ENCODE results near the gene PSME2. TPM values are rescaled to one million over a fixed set of nuclear protein-coding genes. Genes with fewer than 3 reads are reported as not detected.

PSME2 gene
- total and polyA plus RNA-seq, 5 experiments from 2014 or later = 129 to 471 (median 402) TPM

DNA sequence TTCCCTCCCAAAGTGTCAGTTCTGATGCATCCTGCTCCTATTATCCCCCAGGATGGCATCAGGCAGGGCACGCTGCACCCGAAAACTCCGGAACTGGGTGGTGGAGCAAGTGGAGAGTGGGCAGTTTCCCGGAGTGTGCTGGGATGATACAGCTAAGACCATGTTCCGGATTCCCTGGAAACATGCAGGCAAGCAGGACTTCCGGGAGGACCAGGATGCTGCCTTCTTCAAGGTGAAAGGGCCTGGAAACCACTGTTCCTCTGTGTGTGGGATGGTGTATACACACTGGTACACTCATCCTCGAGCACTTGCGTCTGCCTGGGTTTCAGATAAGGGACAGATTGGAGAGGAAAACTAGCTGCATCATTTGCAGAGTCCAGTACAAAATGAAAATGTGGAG lies 15.7 kb upstream of the PSME2 start:
- H3K27ac Mint-ChIP-seq = peak overlapping the region; percentile 92 to 100 (median 99)
- peaks cover 0 to 78% (median 23%) of the 10 kb centered on the region in 3 donors for H3K36me3 Mint-ChIP-seq

DNA sequence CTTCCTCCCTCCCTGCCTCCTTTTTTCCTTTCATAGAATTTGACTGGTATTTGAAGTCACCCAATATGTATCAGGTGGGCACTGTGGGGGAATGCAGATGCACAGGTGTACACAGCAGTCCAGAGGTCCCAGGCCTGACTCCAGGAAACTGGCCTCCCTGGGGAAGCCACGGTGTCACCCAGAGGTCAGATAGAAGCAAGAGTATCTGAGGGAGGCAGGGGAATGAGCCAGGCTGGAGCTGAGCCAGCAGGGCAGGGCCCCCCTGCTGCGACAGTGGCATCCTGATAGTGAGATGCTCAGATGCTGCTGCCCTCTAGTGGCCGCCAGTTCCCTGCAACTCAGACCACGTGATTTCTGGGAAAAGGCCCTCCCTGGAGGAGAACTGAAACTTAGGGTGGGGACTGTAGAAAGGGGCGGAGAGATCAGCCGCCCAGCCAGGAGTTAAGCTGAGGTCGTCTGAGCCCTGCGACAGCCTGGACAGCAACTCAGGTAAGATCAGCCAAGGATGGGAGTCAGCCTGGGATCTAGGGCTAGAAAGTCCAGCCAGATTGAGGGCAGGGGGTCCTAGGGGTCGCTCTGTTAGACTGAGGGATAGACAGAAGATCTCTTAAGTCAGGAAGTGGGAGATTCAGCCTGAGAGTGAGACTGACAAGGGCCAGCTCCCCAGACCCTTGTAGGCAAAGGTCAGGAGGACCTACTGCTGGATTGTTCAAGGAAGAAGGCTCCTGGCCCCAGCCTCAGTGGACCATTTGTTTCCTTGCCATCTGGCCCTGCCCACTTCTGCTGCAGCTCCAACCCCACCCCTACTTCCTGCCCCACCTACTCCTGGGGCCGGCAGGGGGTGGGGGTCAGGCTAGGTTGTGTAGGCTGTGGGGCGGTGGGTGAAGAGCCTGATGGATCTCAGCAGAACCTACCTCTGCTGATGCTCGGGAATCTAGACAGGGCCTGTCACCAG lies 14.7 kb upstream of the PSME2 start, which contains the start of gene IRF9:
Gene IRF9, plus strand, starts transcription at position 416 of the 955 bp plus-strand sequence. CDS start 880 bp downstream, outside the sequence.
- Mint-ChIP-seq H3K4me3 (peak within 1 kb of the TSS; percentile 95 to 100 (median 98)), H3K27ac (peak within 1 kb of the TSS; percentile 92 to 100 (median 99)), H3K27me3 (peaks cover 0 to 2% (median 0%) of the 10 kb centered on the region in 5 donors), H3K4me1 (peaks cover 27 to 64% (median 55%) of the 10 kb centered on the region in 4 donors), H3K36me3 (peaks cover 4 to 76% (median 27%) of the 10 kb centered on the region in 3 donors), H3K9me3 (no peaks in the 10 kb centered on the region)
- POLR2A ChIA-PET = interaction anchor here (0.6 to 4.4 kb wide), 26 partner anchors 10 to 1066 kb away, joined by 3 to 55 read pairs (median 6); partner anchors contain the start of genes C14orf119, CHMP4A, DCAF11 and EMC9
- peak; percentile 94 to 99 (median 97) for DNase-seq
- peak; percentile 89 to 90 for ATAC-seq

More for the DNA sequence above, 15.7 kb upstream of the PSME2 start:
- H3K9me3 Mint-ChIP-seq = no peaks in the 10 kb centered on the region
- peaks cover 0 to 2% (median 0%) of the 10 kb centered on the region in 5 donors for H3K27me3 Mint-ChIP-seq
- POLR2A ChIA-PET = interaction anchor here (0.7 to 4.4 kb wide), 19 partner anchors 9 to 1067 kb away, joined by 3 to 55 read pairs (median 8); partner anchors contain the start of genes C14orf119, CHMP4A, CPNE6 and DCAF11
- peaks cover 24 to 67% (median 56%) of the 10 kb centered on the region in 4 donors for H3K4me1 Mint-ChIP-seq
- H3K4me3 Mint-ChIP-seq = peak overlapping the region; percentile 95 to 100 (median 98)
- ATAC-seq (no peak), DNase-seq (no peak)

DNA sequence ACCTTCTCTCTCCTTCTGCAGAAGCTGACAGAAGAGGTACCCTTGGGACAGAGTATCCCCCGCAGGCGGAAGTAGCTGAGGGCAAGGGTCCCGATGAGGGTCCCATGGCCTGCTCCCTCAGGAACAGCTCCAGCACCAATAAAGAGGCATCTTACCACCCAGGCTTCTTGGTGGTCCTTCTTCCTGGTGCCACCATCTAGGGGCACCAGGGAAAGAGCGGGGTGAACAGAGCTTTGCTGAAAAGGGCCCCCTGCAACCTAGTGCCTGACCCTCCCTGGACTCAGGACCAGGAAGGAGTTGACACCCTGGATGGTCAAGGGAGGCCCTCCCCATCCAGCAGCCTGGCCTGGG lies 14.1 kb upstream of the PSME2 start:
- H3K27ac Mint-ChIP-seq = peak overlapping the region; percentile 92 to 100 (median 99)
- H3K9me3 Mint-ChIP-seq = no peaks in the 10 kb centered on the region
- no peak for ATAC-seq
- POLR2A ChIA-PET = interaction anchor here (0.5 to 4.4 kb wide), 21 partner anchors 10 to 176 kb away, joined by 3 to 55 read pairs (median 8); partner anchors contain the start of genes CHMP4A, DCAF11, EMC9 and IPO4
- H3K27me3 Mint-ChIP-seq = peaks cover 0 to 2% (median 0%) of the 10 kb centered on the region in 5 donors
- peaks cover 4 to 76% (median 33%) of the 10 kb centered on the region in 3 donors for H3K36me3 Mint-ChIP-seq
- peaks cover 27 to 63% (median 52%) of the 10 kb centered on the region in 4 donors for H3K4me1 Mint-ChIP-seq
- H3K4me3 Mint-ChIP-seq = peak overlapping the region in 9 of 10 donors; percentile 8 to 98 (median 46)
- DNase-seq = no peak

DNA sequence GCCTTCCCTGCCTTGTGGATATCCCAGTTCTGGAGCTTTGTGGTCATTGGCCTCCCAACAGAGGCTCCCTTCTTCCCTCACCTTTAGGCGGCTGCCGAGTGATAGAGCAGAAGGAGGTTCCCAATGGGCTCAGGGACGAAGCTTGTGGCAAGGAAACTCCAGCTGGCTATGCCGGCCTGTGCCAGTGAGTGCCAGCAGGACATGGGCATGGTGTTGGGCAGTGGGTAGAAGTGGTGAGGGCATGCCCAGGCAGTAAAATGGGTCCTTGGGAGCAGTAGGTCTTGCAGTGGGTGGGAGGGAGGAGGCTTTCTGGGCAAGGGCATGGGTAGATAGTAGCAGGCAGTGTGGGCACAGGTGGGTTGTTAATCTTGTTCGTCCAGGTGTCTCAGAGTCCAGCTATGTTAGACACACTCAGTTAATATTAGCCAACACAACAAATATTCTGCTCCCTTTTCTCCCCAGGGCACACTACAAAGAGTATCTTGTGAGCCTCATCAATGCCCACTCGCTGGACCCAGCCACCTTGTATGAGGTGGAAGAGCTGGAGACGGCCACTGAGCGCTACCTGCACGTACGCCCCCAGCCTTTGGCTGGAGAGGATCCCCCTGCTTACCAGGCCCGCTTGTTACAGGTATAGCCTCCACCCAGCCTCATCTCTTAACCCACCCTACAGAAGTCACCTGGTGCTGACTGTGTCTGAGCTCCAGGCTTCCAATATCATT lies 13.5 kb upstream of the PSME2 start:
- peak overlapping the region; percentile 88 to 100 (median 99) for H3K27ac Mint-ChIP-seq
- H3K36me3 Mint-ChIP-seq = peaks cover 4 to 76% (median 33%) of the 10 kb centered on the region in 3 donors
- peaks cover 26 to 58% (median 48%) of the 10 kb centered on the region in 4 donors for H3K4me1 Mint-ChIP-seq
- H3K27me3 Mint-ChIP-seq = peaks cover 0 to 2% (median 0%) of the 10 kb centered on the region in 5 donors
- H3K9me3 Mint-ChIP-seq = no peaks in the 10 kb centered on the region
- POLR2A ChIA-PET = interaction anchor here (0.5 to 4.4 kb wide), 16 partner anchors 11 to 113 kb away, joined by 3 to 55 read pairs (median 11); partner anchors contain the start of genes CHMP4A, DCAF11, EMC9 and IPO4
- DNase-seq (peak in 1 of 10 donors; percentile 43), ATAC-seq (no peak)
- H3K4me3 Mint-ChIP-seq = peak overlapping the region in 6 of 10 donors; percentile 8 to 46 (median 22)

DNA sequence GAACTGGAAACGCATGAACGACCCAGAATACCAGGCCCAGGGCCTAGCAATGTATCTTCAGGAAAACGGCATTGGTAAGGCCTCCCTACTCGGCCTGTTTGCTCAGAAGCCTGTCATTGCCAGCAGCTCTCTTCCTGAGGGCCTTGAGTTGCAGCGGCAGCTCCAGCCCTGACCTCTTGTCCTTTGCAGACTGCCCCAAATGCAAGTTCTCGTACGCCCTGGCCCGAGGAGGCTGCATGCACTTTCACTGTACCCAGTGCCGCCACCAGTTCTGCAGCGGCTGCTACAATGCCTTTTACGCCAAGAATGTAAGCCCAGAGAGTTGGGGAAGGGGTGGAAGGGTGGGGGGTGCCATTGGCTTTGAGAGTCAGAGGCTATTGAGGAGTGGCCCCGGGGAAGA lies 10.9 kb upstream of the PSME2 start:
- Mint-ChIP-seq H3K27ac (peak overlapping the region in 7 of 10 donors; percentile 21 to 95 (median 64)), H3K4me3 (no peak overlapping the region), H3K27me3 (peaks cover 0 to 2% (median 0%) of the 10 kb centered on the region in 5 donors), H3K9me3 (no peaks in the 10 kb centered on the region), H3K4me1 (peaks cover 12 to 38% (median 23%) of the 10 kb centered on the region in 4 donors), H3K36me3 (peaks cover 4 to 70% (median 20%) of the 10 kb centered on the region in 3 donors)
- ATAC-seq (no peak), DNase-seq (no peak)
- POLR2A ChIA-PET = interaction anchor here (0.9 to 3.0 kb wide), 3 partner anchors 10 to 43 kb away, joined by 3 to 14 read pairs (median 3); partner anchors contain the start of genes DCAF11, NRL, PSME2 and RNF31

DNA sequence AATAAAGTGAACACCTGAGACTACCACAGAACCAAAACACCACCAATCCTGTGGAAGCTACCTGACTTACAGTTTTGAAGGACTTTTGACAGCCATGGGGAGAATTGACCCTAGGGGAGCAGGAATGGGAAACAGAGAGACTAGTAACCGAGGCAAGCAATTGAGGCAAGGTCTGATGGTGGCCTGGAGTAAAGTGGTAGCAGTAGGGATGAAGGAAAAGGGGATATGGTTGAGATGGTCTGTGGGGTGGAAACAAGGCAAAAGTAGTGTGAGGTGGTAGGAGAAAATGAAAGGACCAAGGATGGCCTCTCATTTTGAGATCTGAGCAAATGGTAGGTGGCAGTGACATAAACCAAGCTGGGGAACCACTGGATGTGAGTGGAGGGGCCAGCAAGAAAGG lies 10.4 kb upstream of the PSME2 start:
- Mint-ChIP-seq H3K9me3 (no peaks in the 10 kb centered on the region), H3K4me3 (no peak overlapping the region), H3K4me1 (peaks cover 8 to 35% (median 19%) of the 10 kb centered on the region in 4 donors), H3K36me3 (peaks cover 4 to 69% (median 20%) of the 10 kb centered on the region in 3 donors), H3K27me3 (peaks cover 0 to 2% (median 0%) of the 10 kb centered on the region in 5 donors), H3K27ac (peak overlapping the region in 8 of 10 donors; percentile 0 to 95 (median 54))
- no peak for ATAC-seq
- POLR2A ChIA-PET = interaction anchor here (0.9 to 3.0 kb wide), 3 partner anchors 9 to 42 kb away, joined by 3 to 14 read pairs (median 3); partner anchors contain the start of genes DCAF11, NRL, PSME2 and RNF31
- no peak for DNase-seq

DNA sequence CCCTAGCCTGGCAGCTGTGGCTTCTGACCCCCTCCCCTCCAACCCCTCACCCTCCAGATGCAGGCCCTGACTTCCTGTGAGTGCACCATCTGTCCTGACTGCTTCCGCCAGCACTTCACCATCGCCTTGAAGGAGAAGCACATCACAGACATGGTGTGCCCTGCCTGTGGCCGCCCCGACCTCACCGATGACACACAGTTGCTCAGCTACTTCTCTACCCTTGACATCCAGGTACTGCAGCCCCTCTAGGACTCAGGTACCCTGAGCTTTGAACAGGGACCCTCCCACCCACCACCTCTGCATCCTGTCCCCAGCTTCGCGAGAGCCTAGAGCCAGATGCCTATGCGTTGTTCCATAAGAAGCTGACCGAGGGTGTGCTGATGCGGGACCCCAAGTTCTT lies 8.7 kb upstream of the PSME2 start:
- H3K27me3 Mint-ChIP-seq = no peaks in the 10 kb centered on the region

DNA sequence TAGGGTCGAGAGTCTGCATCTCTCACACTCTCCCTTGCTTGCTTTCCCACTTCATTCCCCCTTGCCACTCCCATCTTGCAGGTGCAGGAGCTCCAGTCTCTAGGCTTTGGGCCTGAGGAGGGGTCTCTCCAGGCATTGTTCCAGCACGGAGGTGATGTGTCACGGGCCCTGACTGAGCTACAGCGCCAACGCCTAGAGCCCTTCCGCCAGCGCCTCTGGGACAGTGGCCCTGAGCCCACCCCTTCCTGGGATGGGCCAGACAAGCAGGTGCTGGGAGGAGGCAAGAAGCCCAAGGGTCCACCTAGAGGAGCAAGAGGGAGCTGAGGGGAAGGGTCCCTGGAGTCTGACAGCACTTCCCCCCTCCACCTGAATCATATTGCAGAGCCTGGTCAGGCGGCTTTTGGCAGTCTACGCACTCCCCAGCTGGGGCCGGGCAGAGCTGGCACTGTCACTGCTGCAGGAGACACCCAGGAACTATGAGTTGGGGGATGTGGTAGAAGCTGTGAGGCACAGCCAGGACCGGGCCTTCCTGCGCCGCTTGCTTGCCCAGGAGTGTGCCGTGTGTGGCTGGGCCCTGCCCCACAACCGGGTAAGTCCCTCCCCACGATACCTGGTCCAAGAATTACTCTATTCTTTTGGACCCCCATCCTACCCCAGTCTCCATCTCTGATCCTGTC lies 5.1 kb upstream of the PSME2 start:
- DNase-seq = no peak
- POLR2A ChIA-PET = interaction anchor here (1.2 to 1.7 kb wide), 2 partner anchors 16 to 38 kb away, joined by 3 to 7 read pairs; partner anchors contain the start of gene PSME1
- peaks cover 9 to 39% (median 34%) of the 10 kb centered on the region in 4 donors for H3K4me1 Mint-ChIP-seq
- no peaks in the 10 kb centered on the region for H3K9me3 Mint-ChIP-seq
- peak overlapping the region in 2 of 10 donors; percentile 8 to 74 for H3K27ac Mint-ChIP-seq
- no peak overlapping the region for H3K4me3 Mint-ChIP-seq
- no peak for ATAC-seq
- peaks cover 0 to 62% (median 19%) of the 10 kb centered on the region in 3 donors for H3K36me3 Mint-ChIP-seq
- H3K27me3 Mint-ChIP-seq = no peaks in the 10 kb centered on the region

More for the DNA sequence above, 8.7 kb upstream of the PSME2 start:
- POLR2A ChIA-PET = interaction anchor here (0.5 to 3.0 kb wide), 6 partner anchors 8 to 58 kb away, joined by 3 to 14 read pairs (median 4); partner anchors contain the start of genes DCAF11, NRL, PSME2 and RNF31
- DNase-seq (peak in 1 of 10 donors; percentile 57), ATAC-seq (no peak)
- Mint-ChIP-seq H3K9me3 (no peaks in the 10 kb centered on the region), H3K36me3 (peaks cover 4 to 80% (median 27%) of the 10 kb centered on the region in 3 donors), H3K4me1 (peaks cover 6 to 24% (median 12%) of the 10 kb centered on the region in 4 donors), H3K27ac (peak overlapping the region in 7 of 10 donors; percentile 9 to 77 (median 25)), H3K4me3 (no peak overlapping the region)

DNA sequence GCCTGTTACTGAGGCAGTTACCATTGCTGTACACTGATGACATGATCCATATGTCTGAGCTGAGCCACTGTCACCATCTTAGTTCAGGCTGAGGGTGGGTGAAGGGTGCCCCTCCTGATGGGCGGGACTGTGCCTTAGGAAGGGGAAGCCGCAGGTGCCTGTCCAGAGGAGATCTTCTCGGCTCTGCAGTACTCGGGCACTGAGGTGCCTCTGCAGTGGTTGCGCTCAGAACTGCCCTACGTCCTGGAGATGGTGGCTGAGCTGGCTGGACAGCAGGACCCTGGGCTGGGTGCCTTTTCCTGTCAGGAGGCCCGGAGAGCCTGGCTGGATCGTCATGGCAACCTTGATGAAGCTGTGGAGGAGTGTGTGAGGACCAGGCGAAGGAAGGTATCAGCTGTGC lies 4.6 kb upstream of the PSME2 start:
- Mint-ChIP-seq H3K27me3 (no peaks in the 10 kb centered on the region), H3K27ac (peak overlapping the region in 2 of 10 donors; percentile 14 to 41), H3K4me3 (no peak overlapping the region), H3K4me1 (peaks cover 9 to 44% (median 39%) of the 10 kb centered on the region in 4 donors), H3K9me3 (no peaks in the 10 kb centered on the region), H3K36me3 (peaks cover 0 to 59% (median 19%) of the 10 kb centered on the region in 3 donors)
- DNase-seq (no peak), ATAC-seq (no peak)
- POLR2A ChIA-PET = interaction anchor here (0.9 to 1.7 kb wide), 5 partner anchors 10 to 41 kb away, joined by 3 to 7 read pairs (median 3); partner anchors contain the start of genes DCAF11, IRF9, NRL and PSME1

DNA sequence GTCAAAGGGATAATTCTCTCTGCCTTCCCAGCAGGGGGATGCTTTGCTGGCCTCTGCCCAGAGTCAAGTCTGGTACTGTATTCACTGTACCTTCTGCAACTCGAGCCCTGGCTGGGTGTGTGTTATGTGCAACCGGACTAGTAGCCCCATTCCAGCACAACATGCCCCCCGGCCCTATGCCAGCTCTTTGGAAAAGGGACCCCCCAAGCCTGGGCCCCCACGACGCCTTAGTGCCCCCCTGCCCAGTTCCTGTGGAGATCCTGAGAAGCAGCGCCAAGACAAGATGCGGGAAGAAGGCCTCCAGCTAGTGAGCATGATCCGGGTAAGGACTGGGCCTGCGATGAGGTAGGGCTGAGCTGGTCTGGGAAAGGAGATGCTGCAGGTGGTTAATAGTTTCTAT lies 4.2 kb upstream of the PSME2 start:
- Mint-ChIP-seq H3K4me3 (peak overlapping the region in 2 of 10 donors; percentile 28 to 63), H3K27me3 (no peaks in the 10 kb centered on the region), H3K27ac (peak overlapping the region in 4 of 10 donors; percentile 25 to 48 (median 44)), H3K9me3 (no peaks in the 10 kb centered on the region), H3K36me3 (peaks cover 0 to 54% (median 15%) of the 10 kb centered on the region in 3 donors), H3K4me1 (peaks cover 13 to 44% (median 43%) of the 10 kb centered on the region in 4 donors)
- DNase-seq (no peak), ATAC-seq (no peak)
- POLR2A ChIA-PET = interaction anchor here (0.6 to 1.7 kb wide), 5 partner anchors 11 to 41 kb away, joined by 3 to 7 read pairs (median 5); partner anchors contain the start of genes DCAF11, IRF9, NRL and PSME1
